ENCODE measurements around the gene KANK2.

Gene KANK2

GRCh38 chr19:11225172-11225571 is 27.8 kb upstream of the KANK2 start:
- DNase-seq = no peak

GRCh38 chr19:11224429-11224828 is 27.1 kb upstream of the KANK2 start:
- no peak for DNase-seq

GRCh38 chr19:11223200-11223599 is 25.9 kb upstream of the KANK2 start:
- DNase-seq = no peak

GRCh38 chr19:11221082-11221598 is 23.8 kb upstream of the KANK2 start:
- no peak for DNase-seq

GRCh38 chr19:11214387-11214786 is 17.0 kb upstream of the KANK2 start:
- no peak for DNase-seq

- no peak for DNase-seq
These were observed 13.2 kb upstream of the KANK2 start for GRCh38 chr19:11210656-11210928.

- no peak for DNase-seq
These were observed 12.7 kb upstream of the KANK2 start for GRCh38 chr19:11209839-11210655.

- DNase-seq = no peak
These were observed 11.5 kb upstream of the KANK2 start for GRCh38 chr19:11208561-11209471.

- no peak for DNase-seq
These were observed 8.7 kb upstream of the KANK2 start for GRCh38 chr19:11205939-11206570.

GRCh38 chr19:11204943-11205349 is 7.6 kb upstream of the KANK2 start:
- DNase-seq = no peak

GRCh38 chr19:11204076-11204602 is 6.8 kb upstream of the KANK2 start:
- DNase-seq = no peak

GRCh38 chr19:11203194-11204075 is 6.1 kb upstream of the KANK2 start:
- peak; percentile 7 for DNase-seq

GRCh38 chr19:11202488-11203193 is 5.3 kb upstream of the KANK2 start:
- DNase-seq = no peak

GRCh38 chr19:11201791-11202190 is 4.4 kb upstream of the KANK2 start:
- no peak for DNase-seq

GRCh38 chr19:11200931-11201330 is 3.6 kb upstream of the KANK2 start:
- no peak for DNase-seq

- no peak for DNase-seq
These were observed 2.8 kb upstream of the KANK2 start for GRCh38 chr19:11200015-11200574.

- no peak for DNase-seq
These were observed 2.2 kb upstream of the KANK2 start for GRCh38 chr19:11199517-11199916.

- no peak for DNase-seq
These were observed 1.6 kb upstream of the KANK2 start for GRCh38 chr19:11198769-11199424.

- no peak for DNase-seq
These were observed 810 bp upstream of the KANK2 start for GRCh38 chr19:11198175-11198534.

- no peak for DNase-seq
These were observed 698 bp downstream of the KANK2 start for GRCh38 chr19:11196406-11197287.

Measured in NK-92 treated with Interleukin-12 subunit alpha and Interleukin-12 subunit beta, amount 100 ng/mL, for 24 hours (cell line).